HCT116 (cell line): ENCODE results near the gene ACAD9.

Experiments used
- CBX3 ChIP-seq: IDR thresholded peaks from 2 replicates; pipeline ENCODE4 v1.6.1; 2012; ENCODE audit warnings: low read depth
- CEBPB ChIP-seq: IDR thresholded peaks from 2 replicates; pipeline ENCODE4 v1.6.1; 2012; ENCODE audit warnings: low read depth
- EZH2phosphoT487 ChIP-seq: fragments of 200-600 bp; IDR thresholded peaks from 2 replicates; pipeline ENCODE4 v1.6.1; 2018; ENCODE audit warnings: antibody characterized with exemption, borderline replicate concordance
- FOSL1 ChIP-seq: IDR thresholded peaks from 2 replicates; pipeline ENCODE4 v1.6.1; 2012; ENCODE audit warnings: low read depth
- POLR2A ChIP-seq: IDR thresholded peaks from 2 replicates; pipeline ENCODE4 v1.7.0; 2011; ENCODE audit warnings: borderline replicate concordance; ENCODE audit not compliant: insufficient read depth, insufficient read length; ENCODE audit errors: extremely low read depth
- POLR2AphosphoS5 ChIP-seq: IDR thresholded peaks from 2 replicates; pipeline ENCODE4 v1.6.1; 2011; ENCODE audit warnings: mild to moderate bottlenecking, low read depth, low read length, moderate library complexity
- SRF ChIP-seq: IDR thresholded peaks from 2 replicates; pipeline ENCODE4 v1.6.1; 2012; ENCODE audit warnings: low read depth
- TCF7L2 ChIP-seq: IDR thresholded peaks from 2 replicates; pipeline ENCODE4 v1.7.0; 2011; ENCODE audit warnings: borderline replicate concordance, inconsistent platforms; ENCODE audit not compliant: insufficient read depth, insufficient read length; ENCODE audit errors: extremely low read depth
- TF ChIP-seq, protein P1 (sequence below), 3 experiments: fragments of 200-600 bp in 1 of 3; sonication (generic) in 1 of 3; IDR thresholded peaks in 2 of 3; conservative IDR thresholded peaks in 1 of 3; 2 replicates each; pipeline ENCODE4 v1.5.1; 2012 to 2017; ENCODE audit warnings: low read depth in 2 of 3, low read length in 2 of 3, antibody characterized with exemption in 1 of 3, borderline replicate concordance in 1 of 3, control low read depth in 1 of 3, mild to moderate bottlenecking in 1 of 3, mixed read lengths in 1 of 3, mixed run types in 1 of 3, moderate library complexity in 1 of 3; ENCODE audit not compliant: insufficient read depth in 1 of 3
- TF ChIP-seq, protein P2 (sequence below): IDR thresholded peaks from 2 replicates; pipeline ENCODE4 v1.6.1; 2012

DNA sequence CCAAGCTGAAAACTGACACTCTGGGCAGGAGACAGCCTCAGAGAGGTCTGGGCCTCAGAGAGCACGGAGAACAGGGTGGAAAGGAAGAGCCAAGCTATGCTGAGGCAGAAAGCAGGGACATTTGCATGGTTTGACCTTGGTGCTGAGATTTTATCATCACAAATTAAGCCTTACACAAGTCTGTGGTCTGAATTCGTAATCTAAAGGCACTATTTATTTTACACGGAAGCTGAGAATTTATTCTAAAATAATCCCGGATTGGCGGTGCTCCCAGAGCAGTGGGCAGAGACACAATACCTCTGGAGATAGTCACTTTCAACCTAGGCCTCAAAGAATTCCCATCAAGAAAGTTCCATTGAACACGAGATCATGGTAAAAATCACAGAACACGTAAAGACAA, 67.0 kb downstream of the ACAD9 start:
- no peak for TF ChIP-seq POLR2AphosphoS5
- TF ChIP-seq, protein P1, sequence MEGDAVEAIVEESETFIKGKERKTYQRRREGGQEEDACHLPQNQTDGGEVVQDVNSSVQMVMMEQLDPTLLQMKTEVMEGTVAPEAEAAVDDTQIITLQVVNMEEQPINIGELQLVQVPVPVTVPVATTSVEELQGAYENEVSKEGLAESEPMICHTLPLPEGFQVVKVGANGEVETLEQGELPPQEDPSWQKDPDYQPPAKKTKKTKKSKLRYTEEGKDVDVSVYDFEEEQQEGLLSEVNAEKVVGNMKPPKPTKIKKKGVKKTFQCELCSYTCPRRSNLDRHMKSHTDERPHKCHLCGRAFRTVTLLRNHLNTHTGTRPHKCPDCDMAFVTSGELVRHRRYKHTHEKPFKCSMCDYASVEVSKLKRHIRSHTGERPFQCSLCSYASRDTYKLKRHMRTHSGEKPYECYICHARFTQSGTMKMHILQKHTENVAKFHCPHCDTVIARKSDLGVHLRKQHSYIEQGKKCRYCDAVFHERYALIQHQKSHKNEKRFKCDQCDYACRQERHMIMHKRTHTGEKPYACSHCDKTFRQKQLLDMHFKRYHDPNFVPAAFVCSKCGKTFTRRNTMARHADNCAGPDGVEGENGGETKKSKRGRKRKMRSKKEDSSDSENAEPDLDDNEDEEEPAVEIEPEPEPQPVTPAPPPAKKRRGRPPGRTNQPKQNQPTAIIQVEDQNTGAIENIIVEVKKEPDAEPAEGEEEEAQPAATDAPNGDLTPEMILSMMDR (IDR thresholded peaks at IDR 0.05 in 2 of 3, conservative IDR thresholded peaks at IDR 0.05 in 1 of 3; ENCODE audit: borderline replicate concordance in 1 of 3, insufficient read depth in 1 of 3, low read depth in 2 of 3, low read length in 2 of 3): no peak
- TF ChIP-seq, protein P2, sequence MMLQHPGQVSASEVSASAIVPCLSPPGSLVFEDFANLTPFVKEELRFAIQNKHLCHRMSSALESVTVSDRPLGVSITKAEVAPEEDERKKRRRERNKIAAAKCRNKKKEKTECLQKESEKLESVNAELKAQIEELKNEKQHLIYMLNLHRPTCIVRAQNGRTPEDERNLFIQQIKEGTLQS: no peak
- TF ChIP-seq TCF7L2: no peak
- TF ChIP-seq SRF: no peak
- TF ChIP-seq CBX3: no peak
- TF ChIP-seq CEBPB: no peak
- TF ChIP-seq FOSL1: no peak
- no peak for TF ChIP-seq EZH2phosphoT487
- TF ChIP-seq POLR2A: no peak
